HCT116 (cell line): ENCODE data around the gene PAK1IP1.

Experiments
- POLR2A ChIP-seq: IDR thresholded peaks from 2 replicates; pipeline ENCODE4 v1.7.0; 2011; ENCODE audit warnings: borderline replicate concordance; ENCODE audit not compliant: insufficient read depth, insufficient read length; ENCODE audit errors: extremely low read depth
- POLR2AphosphoS5 ChIP-seq: IDR thresholded peaks from 2 replicates; pipeline ENCODE4 v1.6.1; 2011; ENCODE audit warnings: mild to moderate bottlenecking, low read depth, low read length, moderate library complexity
- RAD21 ChIP-seq: IDR thresholded peaks from 2 replicates; pipeline ENCODE4 v1.6.1; 2012; ENCODE audit warnings: low read depth, mild to moderate bottlenecking
- SIN3A ChIP-seq: IDR thresholded peaks from 2 replicates; pipeline ENCODE4 v1.6.1; 2012; ENCODE audit warnings: low read depth
- SP1 ChIP-seq: IDR thresholded peaks from 2 replicates; pipeline ENCODE4 v1.6.1; 2012; ENCODE audit warnings: low read depth
- SRF ChIP-seq: IDR thresholded peaks from 2 replicates; pipeline ENCODE4 v1.6.1; 2012; ENCODE audit warnings: low read depth
- ZNF274 ChIP-seq: fragments of 200-500 bp; sonication (Bioruptor generic); IDR thresholded peaks from 2 replicates; pipeline ENCODE4 v1.6.1; 2014; ENCODE audit warnings: mild to moderate bottlenecking, low read depth, low read length, inconsistent platforms
- TF ChIP-seq, protein P1 (sequence below), 3 experiments: fragments of 200-600 bp in 1 of 3; sonication (generic) in 1 of 3; IDR thresholded peaks in 2 of 3; conservative IDR thresholded peaks in 1 of 3; 2 replicates each; pipeline ENCODE4 v1.5.1; 2012 to 2017; ENCODE audit warnings: low read depth in 2 of 3, low read length in 2 of 3, antibody characterized with exemption in 1 of 3, borderline replicate concordance in 1 of 3, control low read depth in 1 of 3, mild to moderate bottlenecking in 1 of 3, mixed read lengths in 1 of 3, mixed run types in 1 of 3, moderate library complexity in 1 of 3; ENCODE audit not compliant: insufficient read depth in 1 of 3
- TF ChIP-seq, protein P2 (sequence below): IDR thresholded peaks from 2 replicates; pipeline ENCODE4 v1.6.1; 2011; ENCODE audit warnings: mild to moderate bottlenecking, low read length, moderate library complexity; ENCODE audit not compliant: insufficient replicate concordance; ENCODE audit errors: extremely low read depth
- TF ChIP-seq, protein P3 (sequence below): IDR thresholded peaks from 2 replicates; pipeline ENCODE4 v1.6.1; 2012; ENCODE audit warnings: low read depth

- no peak for TF ChIP-seq SRF
- no peak for TF ChIP-seq SIN3A
- no peak for TF ChIP-seq POLR2A
- TF ChIP-seq ZNF274: no peak
- TF ChIP-seq, protein P1, sequence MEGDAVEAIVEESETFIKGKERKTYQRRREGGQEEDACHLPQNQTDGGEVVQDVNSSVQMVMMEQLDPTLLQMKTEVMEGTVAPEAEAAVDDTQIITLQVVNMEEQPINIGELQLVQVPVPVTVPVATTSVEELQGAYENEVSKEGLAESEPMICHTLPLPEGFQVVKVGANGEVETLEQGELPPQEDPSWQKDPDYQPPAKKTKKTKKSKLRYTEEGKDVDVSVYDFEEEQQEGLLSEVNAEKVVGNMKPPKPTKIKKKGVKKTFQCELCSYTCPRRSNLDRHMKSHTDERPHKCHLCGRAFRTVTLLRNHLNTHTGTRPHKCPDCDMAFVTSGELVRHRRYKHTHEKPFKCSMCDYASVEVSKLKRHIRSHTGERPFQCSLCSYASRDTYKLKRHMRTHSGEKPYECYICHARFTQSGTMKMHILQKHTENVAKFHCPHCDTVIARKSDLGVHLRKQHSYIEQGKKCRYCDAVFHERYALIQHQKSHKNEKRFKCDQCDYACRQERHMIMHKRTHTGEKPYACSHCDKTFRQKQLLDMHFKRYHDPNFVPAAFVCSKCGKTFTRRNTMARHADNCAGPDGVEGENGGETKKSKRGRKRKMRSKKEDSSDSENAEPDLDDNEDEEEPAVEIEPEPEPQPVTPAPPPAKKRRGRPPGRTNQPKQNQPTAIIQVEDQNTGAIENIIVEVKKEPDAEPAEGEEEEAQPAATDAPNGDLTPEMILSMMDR (IDR thresholded peaks at IDR 0.05 in 2 of 3, conservative IDR thresholded peaks at IDR 0.05 in 1 of 3; ENCODE audit: borderline replicate concordance in 1 of 3, insufficient read depth in 1 of 3, low read depth in 2 of 3, low read length in 2 of 3): no peak
- TF ChIP-seq, protein P2, sequence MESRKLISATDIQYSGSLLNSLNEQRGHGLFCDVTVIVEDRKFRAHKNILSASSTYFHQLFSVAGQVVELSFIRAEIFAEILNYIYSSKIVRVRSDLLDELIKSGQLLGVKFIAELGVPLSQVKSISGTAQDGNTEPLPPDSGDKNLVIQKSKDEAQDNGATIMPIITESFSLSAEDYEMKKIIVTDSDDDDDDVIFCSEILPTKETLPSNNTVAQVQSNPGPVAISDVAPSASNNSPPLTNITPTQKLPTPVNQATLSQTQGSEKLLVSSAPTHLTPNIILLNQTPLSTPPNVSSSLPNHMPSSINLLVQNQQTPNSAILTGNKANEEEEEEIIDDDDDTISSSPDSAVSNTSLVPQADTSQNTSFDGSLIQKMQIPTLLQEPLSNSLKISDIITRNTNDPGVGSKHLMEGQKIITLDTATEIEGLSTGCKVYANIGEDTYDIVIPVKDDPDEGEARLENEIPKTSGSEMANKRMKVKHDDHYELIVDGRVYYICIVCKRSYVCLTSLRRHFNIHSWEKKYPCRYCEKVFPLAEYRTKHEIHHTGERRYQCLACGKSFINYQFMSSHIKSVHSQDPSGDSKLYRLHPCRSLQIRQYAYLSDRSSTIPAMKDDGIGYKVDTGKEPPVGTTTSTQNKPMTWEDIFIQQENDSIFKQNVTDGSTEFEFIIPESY: no peak
- TF ChIP-seq POLR2AphosphoS5: no peak
- no peak for TF ChIP-seq RAD21
- TF ChIP-seq, protein P3, sequence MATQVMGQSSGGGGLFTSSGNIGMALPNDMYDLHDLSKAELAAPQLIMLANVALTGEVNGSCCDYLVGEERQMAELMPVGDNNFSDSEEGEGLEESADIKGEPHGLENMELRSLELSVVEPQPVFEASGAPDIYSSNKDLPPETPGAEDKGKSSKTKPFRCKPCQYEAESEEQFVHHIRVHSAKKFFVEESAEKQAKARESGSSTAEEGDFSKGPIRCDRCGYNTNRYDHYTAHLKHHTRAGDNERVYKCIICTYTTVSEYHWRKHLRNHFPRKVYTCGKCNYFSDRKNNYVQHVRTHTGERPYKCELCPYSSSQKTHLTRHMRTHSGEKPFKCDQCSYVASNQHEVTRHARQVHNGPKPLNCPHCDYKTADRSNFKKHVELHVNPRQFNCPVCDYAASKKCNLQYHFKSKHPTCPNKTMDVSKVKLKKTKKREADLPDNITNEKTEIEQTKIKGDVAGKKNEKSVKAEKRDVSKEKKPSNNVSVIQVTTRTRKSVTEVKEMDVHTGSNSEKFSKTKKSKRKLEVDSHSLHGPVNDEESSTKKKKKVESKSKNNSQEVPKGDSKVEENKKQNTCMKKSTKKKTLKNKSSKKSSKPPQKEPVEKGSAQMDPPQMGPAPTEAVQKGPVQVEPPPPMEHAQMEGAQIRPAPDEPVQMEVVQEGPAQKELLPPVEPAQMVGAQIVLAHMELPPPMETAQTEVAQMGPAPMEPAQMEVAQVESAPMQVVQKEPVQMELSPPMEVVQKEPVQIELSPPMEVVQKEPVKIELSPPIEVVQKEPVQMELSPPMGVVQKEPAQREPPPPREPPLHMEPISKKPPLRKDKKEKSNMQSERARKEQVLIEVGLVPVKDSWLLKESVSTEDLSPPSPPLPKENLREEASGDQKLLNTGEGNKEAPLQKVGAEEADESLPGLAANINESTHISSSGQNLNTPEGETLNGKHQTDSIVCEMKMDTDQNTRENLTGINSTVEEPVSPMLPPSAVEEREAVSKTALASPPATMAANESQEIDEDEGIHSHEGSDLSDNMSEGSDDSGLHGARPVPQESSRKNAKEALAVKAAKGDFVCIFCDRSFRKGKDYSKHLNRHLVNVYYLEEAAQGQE: no peak
- TF ChIP-seq SP1: no peak
These were observed 7.2 kb upstream of the PAK1IP1 start for GRCh38 chr6:10687582-10687981.
